ENCODE data around the gene MAPKAPK2.

DNA sequence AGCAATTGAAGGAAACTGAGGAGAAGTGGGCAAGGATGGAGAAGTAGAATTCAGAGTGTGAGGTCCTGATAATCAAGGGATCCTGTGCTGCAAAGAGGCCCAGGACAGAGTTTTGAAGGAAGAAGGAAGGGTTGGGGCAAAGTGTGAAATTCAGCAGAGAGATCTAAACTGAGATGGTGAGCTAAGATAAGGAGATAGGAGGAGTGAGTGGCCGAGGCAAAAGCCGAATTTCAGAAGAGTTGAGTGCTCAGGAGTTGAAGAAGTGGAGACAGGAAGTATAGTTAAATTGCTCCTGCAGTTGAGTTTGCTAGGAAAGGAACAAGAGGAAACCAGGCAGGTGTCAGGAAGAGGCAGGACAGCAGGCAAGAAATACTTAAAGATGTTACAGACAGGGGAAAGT, 16.4 kb upstream of the MAPKAPK2 start:
- TF ChIP-seq POLR2AphosphoS5 (IDR thresholded peaks at IDR 0.05; ENCODE audit: low read depth, low read length) (no peak), SIN3A (IDR thresholded peaks at IDR 0.05; ENCODE audit: borderline replicate concordance, insufficient read depth, low read depth, low read length) (no peak), TCF7L2 (IDR thresholded peaks at IDR 0.05; ENCODE audit: low read depth, low read length) (no peak)
- TF ChIP-seq, protein P1, sequence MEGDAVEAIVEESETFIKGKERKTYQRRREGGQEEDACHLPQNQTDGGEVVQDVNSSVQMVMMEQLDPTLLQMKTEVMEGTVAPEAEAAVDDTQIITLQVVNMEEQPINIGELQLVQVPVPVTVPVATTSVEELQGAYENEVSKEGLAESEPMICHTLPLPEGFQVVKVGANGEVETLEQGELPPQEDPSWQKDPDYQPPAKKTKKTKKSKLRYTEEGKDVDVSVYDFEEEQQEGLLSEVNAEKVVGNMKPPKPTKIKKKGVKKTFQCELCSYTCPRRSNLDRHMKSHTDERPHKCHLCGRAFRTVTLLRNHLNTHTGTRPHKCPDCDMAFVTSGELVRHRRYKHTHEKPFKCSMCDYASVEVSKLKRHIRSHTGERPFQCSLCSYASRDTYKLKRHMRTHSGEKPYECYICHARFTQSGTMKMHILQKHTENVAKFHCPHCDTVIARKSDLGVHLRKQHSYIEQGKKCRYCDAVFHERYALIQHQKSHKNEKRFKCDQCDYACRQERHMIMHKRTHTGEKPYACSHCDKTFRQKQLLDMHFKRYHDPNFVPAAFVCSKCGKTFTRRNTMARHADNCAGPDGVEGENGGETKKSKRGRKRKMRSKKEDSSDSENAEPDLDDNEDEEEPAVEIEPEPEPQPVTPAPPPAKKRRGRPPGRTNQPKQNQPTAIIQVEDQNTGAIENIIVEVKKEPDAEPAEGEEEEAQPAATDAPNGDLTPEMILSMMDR (IDR thresholded peaks at IDR 0.05) = no peak
- TF ChIP-seq, protein P2, sequence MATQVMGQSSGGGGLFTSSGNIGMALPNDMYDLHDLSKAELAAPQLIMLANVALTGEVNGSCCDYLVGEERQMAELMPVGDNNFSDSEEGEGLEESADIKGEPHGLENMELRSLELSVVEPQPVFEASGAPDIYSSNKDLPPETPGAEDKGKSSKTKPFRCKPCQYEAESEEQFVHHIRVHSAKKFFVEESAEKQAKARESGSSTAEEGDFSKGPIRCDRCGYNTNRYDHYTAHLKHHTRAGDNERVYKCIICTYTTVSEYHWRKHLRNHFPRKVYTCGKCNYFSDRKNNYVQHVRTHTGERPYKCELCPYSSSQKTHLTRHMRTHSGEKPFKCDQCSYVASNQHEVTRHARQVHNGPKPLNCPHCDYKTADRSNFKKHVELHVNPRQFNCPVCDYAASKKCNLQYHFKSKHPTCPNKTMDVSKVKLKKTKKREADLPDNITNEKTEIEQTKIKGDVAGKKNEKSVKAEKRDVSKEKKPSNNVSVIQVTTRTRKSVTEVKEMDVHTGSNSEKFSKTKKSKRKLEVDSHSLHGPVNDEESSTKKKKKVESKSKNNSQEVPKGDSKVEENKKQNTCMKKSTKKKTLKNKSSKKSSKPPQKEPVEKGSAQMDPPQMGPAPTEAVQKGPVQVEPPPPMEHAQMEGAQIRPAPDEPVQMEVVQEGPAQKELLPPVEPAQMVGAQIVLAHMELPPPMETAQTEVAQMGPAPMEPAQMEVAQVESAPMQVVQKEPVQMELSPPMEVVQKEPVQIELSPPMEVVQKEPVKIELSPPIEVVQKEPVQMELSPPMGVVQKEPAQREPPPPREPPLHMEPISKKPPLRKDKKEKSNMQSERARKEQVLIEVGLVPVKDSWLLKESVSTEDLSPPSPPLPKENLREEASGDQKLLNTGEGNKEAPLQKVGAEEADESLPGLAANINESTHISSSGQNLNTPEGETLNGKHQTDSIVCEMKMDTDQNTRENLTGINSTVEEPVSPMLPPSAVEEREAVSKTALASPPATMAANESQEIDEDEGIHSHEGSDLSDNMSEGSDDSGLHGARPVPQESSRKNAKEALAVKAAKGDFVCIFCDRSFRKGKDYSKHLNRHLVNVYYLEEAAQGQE (IDR thresholded peaks at IDR 0.05; ENCODE audit: insufficient read depth in 1 of 2, low read depth in 2 of 2, low read length in 1 of 2) = no peak
